ENCODE results near the gene TCTN1.

DNA sequence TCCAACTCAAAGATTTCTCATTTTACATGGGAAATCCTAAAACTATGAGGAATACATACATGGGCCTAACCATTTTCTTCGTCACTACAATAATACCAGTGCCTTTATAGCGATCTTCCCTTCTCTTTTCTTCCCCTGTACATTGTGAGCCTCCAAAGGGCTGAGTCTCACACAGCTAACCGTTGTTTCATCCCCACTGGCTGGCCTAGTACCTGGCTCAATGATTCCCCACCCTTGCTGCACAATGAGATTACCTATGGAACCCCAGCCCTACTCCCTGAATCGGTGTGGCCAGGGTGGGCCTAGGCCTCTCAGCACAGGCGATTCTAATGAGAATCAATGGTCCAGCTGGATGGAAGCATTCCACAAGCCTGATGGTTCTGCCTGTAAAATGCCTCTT is 46.9 kb upstream of the TCTN1 start:
- TF ChIP-seq POLR2A (IDR thresholded peaks at IDR 0.05) (no peak), EP300 (IDR thresholded peaks at IDR 0.05) (no peak)
- TF ChIP-seq, protein P1, sequence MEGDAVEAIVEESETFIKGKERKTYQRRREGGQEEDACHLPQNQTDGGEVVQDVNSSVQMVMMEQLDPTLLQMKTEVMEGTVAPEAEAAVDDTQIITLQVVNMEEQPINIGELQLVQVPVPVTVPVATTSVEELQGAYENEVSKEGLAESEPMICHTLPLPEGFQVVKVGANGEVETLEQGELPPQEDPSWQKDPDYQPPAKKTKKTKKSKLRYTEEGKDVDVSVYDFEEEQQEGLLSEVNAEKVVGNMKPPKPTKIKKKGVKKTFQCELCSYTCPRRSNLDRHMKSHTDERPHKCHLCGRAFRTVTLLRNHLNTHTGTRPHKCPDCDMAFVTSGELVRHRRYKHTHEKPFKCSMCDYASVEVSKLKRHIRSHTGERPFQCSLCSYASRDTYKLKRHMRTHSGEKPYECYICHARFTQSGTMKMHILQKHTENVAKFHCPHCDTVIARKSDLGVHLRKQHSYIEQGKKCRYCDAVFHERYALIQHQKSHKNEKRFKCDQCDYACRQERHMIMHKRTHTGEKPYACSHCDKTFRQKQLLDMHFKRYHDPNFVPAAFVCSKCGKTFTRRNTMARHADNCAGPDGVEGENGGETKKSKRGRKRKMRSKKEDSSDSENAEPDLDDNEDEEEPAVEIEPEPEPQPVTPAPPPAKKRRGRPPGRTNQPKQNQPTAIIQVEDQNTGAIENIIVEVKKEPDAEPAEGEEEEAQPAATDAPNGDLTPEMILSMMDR (IDR thresholded peaks at IDR 0.05): no peak

All from tibial nerve (tissue), 4 donors.